NCI-H2107 treated with DMSO at 0.1 percent for 48 hours (cell line): Measurements from ENCODE around the gene HVCN1.
A peak's percentile ranks its signal among the peaks of the same experiment; 100 is the strongest.

Experiments
- DNase-seq: peaks from one replicate; lab custom pipeline; 2025; ENCODE audit not compliant: unreplicated experiment; lab: John Stamatoyannopoulos, UW

HVCN1 gene

GRCh38 chr12:110619534-110619953 lies 69.4 kb downstream of the HVCN1 start:
- DNase-seq = no peak

GRCh38 chr12:110616471-110617115 lies 72.3 kb downstream of the HVCN1 start:
- DNase-seq = no peak

- no peak for DNase-seq
Observed at GRCh38 chr12:110615171-110615570, 73.7 kb downstream of the HVCN1 start.

GRCh38 chr12:110613771-110614684 lies 74.9 kb downstream of the HVCN1 start, which contains the start of gene TCTN1:
TCTN1 (plus strand) TSS chr12:110614129; CDS start chr12:110614183, 54 bp downstream.
- DNase-seq = peak; percentile 88

GRCh38 chr12:110613071-110613770 lies 75.7 kb downstream of the HVCN1 start:
- DNase-seq = no peak

GRCh38 chr12:110606253-110606611 lies 82.7 kb downstream of the HVCN1 start:
- DNase-seq = no peak

GRCh38 chr12:110602085-110602814 lies 86.7 kb downstream of the HVCN1 start:
- DNase-seq = peak; percentile 38

GRCh38 chr12:110600254-110600653 lies 88.7 kb downstream of the HVCN1 start:
- DNase-seq = peak; percentile 55

- no peak for DNase-seq
Observed at GRCh38 chr12:110599334-110599733, 89.6 kb downstream of the HVCN1 start.
